GM19463 (cell line): ENCODE measurements around the gene RABGGTB.
"Not testable (repeated sequence)": the region's sequence is repeated elsewhere in the genome, so short reads cannot be mapped to it uniquely, and the experiment has no call there.

Source experiments
- ATAC-seq: cut with Tn5 transposase; IDR thresholded peaks from one replicate; pipeline ENCODE4 v1.9.1; 2021; ENCODE audit warnings: mild to moderate bottlenecking, moderate library complexity; ENCODE audit not compliant: unreplicated experiment

RABGGTB gene

GRCh38 chr1:75785983-75786853, at the start of gene RABGGTB:
RABGGTB (plus strand) TSS chr1:75786256; CDS start chr1:75786272, 16 bp downstream.
- peak; percentile 64 for ATAC-seq

GRCh38 chr1:75742047-75742625, 43.9 kb upstream of the RABGGTB start:
- ATAC-seq, result no peak

GRCh38 chr1:75745276-75745675, 40.8 kb upstream of the RABGGTB start:
- ATAC-seq, result peak; percentile 78

GRCh38 chr1:75757210-75757609, 28.8 kb upstream of the RABGGTB start:
- ATAC-seq, result not testable (repeated sequence)

GRCh38 chr1:75758543-75758942, 27.5 kb upstream of the RABGGTB start:
- not testable (repeated sequence) for ATAC-seq

- no peak for ATAC-seq
These were observed 21.9 kb upstream of the RABGGTB start for GRCh38 chr1:75764057-75764655.

- ATAC-seq, result no peak
These were observed 20.2 kb upstream of the RABGGTB start for GRCh38 chr1:75765697-75766355.

GRCh38 chr1:75768016-75768415, 18.0 kb upstream of the RABGGTB start:
- ATAC-seq, result no peak

- ATAC-seq, result no peak
These were observed 15.3 kb upstream of the RABGGTB start for GRCh38 chr1:75770761-75771160.

GRCh38 chr1:75771978-75772377, 14.1 kb upstream of the RABGGTB start:
- no peak for ATAC-seq

- not testable (repeated sequence) for ATAC-seq
These were observed 8.2 kb upstream of the RABGGTB start for GRCh38 chr1:75777812-75778211.

GRCh38 chr1:75778694-75779093, 7.4 kb upstream of the RABGGTB start:
- ATAC-seq, result not testable (repeated sequence)

GRCh38 chr1:75780183-75780582, 5.9 kb upstream of the RABGGTB start:
- ATAC-seq, result not testable (repeated sequence)

GRCh38 chr1:75783920-75784319, 2.1 kb upstream of the RABGGTB start:
- not testable (repeated sequence) for ATAC-seq

- peak; percentile 19 for ATAC-seq
These were observed 605 bp upstream of the RABGGTB start for GRCh38 chr1:75785320-75785982.

- ATAC-seq, result no peak
These were observed 941 bp downstream of the RABGGTB start for GRCh38 chr1:75786901-75787493.

GRCh38 chr1:75787524-75787923, 1.5 kb downstream of the RABGGTB start:
- ATAC-seq, result no peak

GRCh38 chr1:75789988-75790387, 3.9 kb downstream of the RABGGTB start:
- no peak for ATAC-seq

- no peak for ATAC-seq
These were observed 5.0 kb downstream of the RABGGTB start for GRCh38 chr1:75791022-75791421.

GRCh38 chr1:75792091-75792490, 6.0 kb downstream of the RABGGTB start:
- ATAC-seq, result no peak
